Endothelial cell of umbilical vein (primary cell): Measurements from ENCODE around the gene GPD1. TPM values are rescaled to one million over a fixed set of nuclear protein-coding genes. Genes with fewer than 3 reads are reported as not detected.

Experiments used
- BruUV-seq: library from RNA; stranded (reverse); fragments of 400-500 nt; replicated peaks from 2 replicates; lab custom pipeline; 2021; lab: Mats Ljungman, UMichigan
- CTCF ChIA-PET: fragments of 300-600, 350-600 bp; sonication (Branson Sonifier 250); formaldehyde crosslinking; loops from one replicate; lab custom pipeline; 2021; ENCODE audit warnings: antibody characterized with exemption, inconsistent platforms; lab: Charles Lee
- POLR2A ChIA-PET: fragments of 300-600, 350-600 bp; sonication (Branson Sonifier 250); formaldehyde crosslinking; loops from one replicate; lab custom pipeline; 2021; ENCODE audit warnings: antibody characterized with exemption, inconsistent platforms; lab: Charles Lee
- DNase-seq: peaks from one replicate; pipeline ENCODE4 v3.0.0-alpha.2; 2011; ENCODE audit warnings: low read depth, low spot score
- FAIRE-seq: peaks from 2 replicates; lab custom pipeline; 2011; peaks lifted over from hg19 to GRCh38; lab: Jason Lieb, UNC
- H2AFZ ChIP-seq: 2 replicates; pipeline ENCODE4 v1.6.0; 2012; ENCODE audit warnings: low read depth, low read length, control low read depth, inconsistent platforms
- H3K27ac ChIP-seq: 2 replicates; pipeline ENCODE4 v1.5.1; 2011; ENCODE audit warnings: low read depth, mild to moderate bottlenecking, control low read depth, low read length, moderate library complexity; ENCODE audit not compliant: insufficient read depth
- H3K27me3 ChIP-seq, 2 experiments: 2 replicates each; pipeline versions ENCODE4 v1.6.0 to v1.6.1; 2011; ENCODE audit warnings: low read length in 2 of 2, mixed read lengths in 1 of 2; ENCODE audit not compliant: control insufficient read depth in 2 of 2, insufficient read depth in 2 of 2
- H3K36me3 ChIP-seq, 2 experiments: 2 replicates in 1 of 2; 3 replicates in 1 of 2; pipeline ENCODE4 v1.5.1; 2011; ENCODE audit warnings: low read length in 2 of 2, mild to moderate bottlenecking in 1 of 2, moderate library complexity in 1 of 2; ENCODE audit not compliant: control insufficient read depth in 2 of 2, insufficient read depth in 2 of 2; ENCODE audit errors: extremely low read depth in 1 of 2
- H3K4me1 ChIP-seq: 3 replicates; pipeline ENCODE4 v1.5.1; 2011; ENCODE audit warnings: mild to moderate bottlenecking, low read length; ENCODE audit not compliant: control insufficient read depth, insufficient read depth; ENCODE audit errors: extremely low read depth
- H3K4me2 ChIP-seq: 2 replicates; pipeline ENCODE4 v1.6.1; 2011; ENCODE audit warnings: low read length, control low read depth, mixed read lengths; ENCODE audit not compliant: insufficient read depth
- H3K4me3 ChIP-seq, 3 experiments: fragments of 200-600 bp in 1 of 3; sonication (generic), shearing (Covaris generic) in 1 of 3; replicated peaks in 1 of 3; 2 replicates each; pipeline ENCODE4 v1.5.1; 2011 to 2016; ENCODE audit warnings: control low read depth in 3 of 3, low read length in 3 of 3, mild to moderate bottlenecking in 2 of 3, inconsistent platforms in 1 of 3, low read depth in 1 of 3, moderate library complexity in 1 of 3; ENCODE audit not compliant: insufficient read depth in 1 of 3
- H3K79me2 ChIP-seq: 2 replicates; pipeline ENCODE4 v1.6.0; 2012; ENCODE audit warnings: low read length, inconsistent platforms; ENCODE audit not compliant: control insufficient read depth, insufficient read depth
- H3K9ac ChIP-seq: replicated peaks from 2 replicates; pipeline ENCODE3; 2011; ENCODE audit warnings: low read length, control low read depth; ENCODE audit not compliant: insufficient read depth; ENCODE audit errors: extremely low read depth
- H3K9me1 ChIP-seq: replicated peaks from 3 replicates; pipeline ENCODE4 v1.6.0; 2011; ENCODE audit warnings: mild to moderate bottlenecking, low read length; ENCODE audit not compliant: control insufficient read depth, insufficient read depth; ENCODE audit errors: extremely low read depth
- H3K9me3 ChIP-seq: replicated peaks from 2 replicates; pipeline ENCODE4 v1.5.1; 2012; ENCODE audit warnings: low read length, inconsistent platforms; ENCODE audit not compliant: control insufficient read depth, insufficient read depth
- H4K20me1 ChIP-seq: replicated peaks from 2 replicates; pipeline ENCODE3; 2011; ENCODE audit warnings: mild to moderate bottlenecking, low read length; ENCODE audit not compliant: control insufficient read depth, insufficient read depth; ENCODE audit errors: extremely low read depth
- CTCF ChIP-seq, 2 donors: IDR thresholded peaks; 1 replicate in 1 of 2; 2 replicates in 1 of 2; pipeline ENCODE4 v1.5.1; 2011; ENCODE audit warnings: low read length in 2 of 2, mild to moderate bottlenecking in 2 of 2, moderate library complexity in 2 of 2, control low read depth in 1 of 2, inconsistent platforms in 1 of 2, low read depth in 1 of 2; ENCODE audit not compliant: insufficient read depth in 1 of 2; ENCODE audit errors: extremely low read depth in 1 of 2
- EZH2 ChIP-seq: IDR thresholded peaks from 2 replicates; pipeline ENCODE4 v1.6.1; 2012; ENCODE audit warnings: borderline replicate concordance, low read depth, mild to moderate bottlenecking, moderate library complexity, low read length, inconsistent platforms; ENCODE audit not compliant: severe bottlenecking
- FOS ChIP-seq: IDR thresholded peaks from 2 replicates; pipeline ENCODE4 v1.6.1; 2011; ENCODE audit warnings: mild to moderate bottlenecking, low read length, moderate library complexity, borderline replicate concordance; ENCODE audit not compliant: insufficient read depth
- GATA2 ChIP-seq: IDR thresholded peaks from 2 replicates; pipeline ENCODE4 v1.7.0; 2011; ENCODE audit warnings: low read depth, mild to moderate bottlenecking, moderate library complexity, mixed read lengths, low read length; ENCODE audit not compliant: insufficient read length, insufficient read depth
- JUN ChIP-seq: IDR thresholded peaks from 2 replicates; pipeline ENCODE4 v1.6.1; 2011; ENCODE audit warnings: borderline replicate concordance, low read depth; ENCODE audit not compliant: insufficient read length, insufficient read depth
- MYC ChIP-seq: IDR thresholded peaks from one replicate; pipeline ENCODE4 v1.6.1; 2011; ENCODE audit warnings: mild to moderate bottlenecking, low read depth, low read length
- POLR2A ChIP-seq: IDR thresholded peaks from 2 replicates; pipeline ENCODE4 v1.6.1; 2012; ENCODE audit warnings: low read depth, mild to moderate bottlenecking, control low read depth, low read length
- POLR2AphosphoS5 ChIP-seq: IDR thresholded peaks from 2 replicates; pipeline ENCODE4 v1.6.1; 2012; ENCODE audit warnings: low read depth, mild to moderate bottlenecking, control low read depth, low read length, moderate library complexity; ENCODE audit not compliant: insufficient read depth
- dilution Hi-C: fragments of 300-500 bp; cut with MboI; formaldehyde crosslinking; loops from one replicate; pipeline ENCODE4 v1.15.0; 2019; ENCODE audit warnings: low sequenced_read_pairs; ENCODE audit not compliant: extremely low pct_ligation_motif_present
- intact Hi-C: fragments of 100-400 bp; cut with micrococcal nuclease; formaldehyde crosslinking; loops from one replicate; pipeline ENCODE4 v1.10.0; 2022
- polyA plus RNA-seq, 4 experiments: library from polyadenylated mRNA; depleted of rRNA in 3 of 4; stranded (reverse) in 3 of 4; unstranded in 1 of 4; fragments of >200 nt; gene quantifications; 2 replicates each; pipeline versions ENCODE4 v1.2.1 to v1.2.3, GENCODE V29; 2011 to 2012; ENCODE audit warnings: missing spikeins in 1 of 4
- total RNA-seq: library from RNA; stranded (reverse); gene quantifications from 2 replicates; pipeline ENCODE4 v1.2.3, GENCODE V29; 2021
- TF ChIP-seq, protein P1 (sequence below): IDR thresholded peaks from 2 replicates; pipeline ENCODE4 v1.6.1; 2011; ENCODE audit not compliant: insufficient read depth, insufficient read length

Gene GPD1
- total and polyA plus RNA-seq, 2 donors (not counting 3 experiments of a cell fraction or from before 2014, with no cell fraction given) = 0.07 TPM; not detected in 1

GRCh38 chr12:50088577-50089335 lies 15.1 kb upstream of the GPD1 start:
- ChIA-PET CTCF (interaction anchor here (0.8 to 5.6 kb wide), 17 partner anchors 8 to 226 kb away, joined by 3 to 89 read pairs (median 6); partner anchors contain the start of genes CERS5, COX14 and GPD1), POLR2A (interaction anchor here (1.0 kb wide), 1 partner anchor 78 kb away, joined by 3 read pairs; the partner anchor contains the start of gene CERS5)
- no TSS peak for BruUV-seq
- peak overlapping the region; percentile 56 for H3K4me2 ChIP-seq
- intact Hi-C loops = no loop called here
- no peaks in the 10 kb centered on the region for H3K9me1 ChIP-seq
- no peaks in the 10 kb centered on the region for H4K20me1 ChIP-seq
- H3K4me3 ChIP-seq = no peak overlapping the region
- H3K27ac ChIP-seq = peak overlapping the region; percentile 61
- H3K4me1 ChIP-seq = peaks cover 35% of the 10 kb centered on the region
- peaks cover 29 to 34% of the 10 kb centered on the region in 2 experiments for H3K36me3 ChIP-seq
- DNase-seq = peak; percentile 59
- no peak overlapping the region for H2AFZ ChIP-seq
- peaks cover 16% of the 10 kb centered on the region for H3K79me2 ChIP-seq
- TF ChIP-seq MYC (no peak), CTCF (IDR thresholded peaks at IDR 0.05; ENCODE audit: extremely low read depth in 1 of 2, insufficient read depth in 1 of 2, low read depth in 1 of 2, low read length in 2 of 2) (peak; percentile 74 to 77)
- FAIRE-seq = peak; percentile 53
- H3K9me3 ChIP-seq = no peaks in the 10 kb centered on the region
- H3K9ac ChIP-seq = peak overlapping the region; percentile 19
- dilution Hi-C loops = no loop called here
- H3K27me3 ChIP-seq = no peaks in the 10 kb centered on the region

DNA sequence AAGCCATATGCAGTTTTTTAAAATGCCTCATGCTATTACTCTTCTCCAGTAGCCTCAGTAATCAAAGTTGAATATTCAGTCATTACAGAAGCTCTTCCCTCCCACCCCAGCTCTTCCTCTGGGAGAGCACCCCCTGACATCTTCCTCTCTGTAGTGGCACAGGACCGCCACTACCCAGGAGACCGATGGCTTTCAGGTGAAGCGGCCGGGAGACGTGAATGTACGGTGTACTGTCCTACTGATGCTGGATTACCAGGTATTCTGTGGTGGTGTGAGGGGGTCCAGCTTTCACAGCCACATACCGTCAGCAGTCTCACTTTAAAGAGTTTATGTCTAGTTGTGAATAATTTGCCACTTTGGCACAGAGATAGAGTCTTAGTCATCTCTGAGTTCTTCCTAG lies 14.1 kb upstream of the GPD1 start:
- BruUV-seq = no TSS peak
- no peak for FAIRE-seq
- POLR2A ChIA-PET = interaction anchor here (0.6 kb wide), 1 partner anchor 11 kb away, joined by 5 read pairs; no protein-coding TSS in a partner anchor
- TF ChIP-seq MYC (no peak), JUN (no peak), CTCF (IDR thresholded peaks at IDR 0.05; ENCODE audit: extremely low read depth in 1 of 2, insufficient read depth in 1 of 2, low read depth in 1 of 2, low read length in 2 of 2) (no peak), FOS (no peak), EZH2 (no peak), GATA2 (no peak), POLR2AphosphoS5 (no peak), POLR2A (no peak)
- TF ChIP-seq, protein P1, sequence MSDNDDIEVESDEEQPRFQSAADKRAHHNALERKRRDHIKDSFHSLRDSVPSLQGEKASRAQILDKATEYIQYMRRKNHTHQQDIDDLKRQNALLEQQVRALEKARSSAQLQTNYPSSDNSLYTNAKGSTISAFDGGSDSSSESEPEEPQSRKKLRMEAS = no peak
- H3K4me3 ChIP-seq = no peak overlapping the region
- no peaks in the 10 kb centered on the region for H4K20me1 ChIP-seq
- no peaks in the 10 kb centered on the region for H3K27me3 ChIP-seq
- no peak overlapping the region for H3K4me2 ChIP-seq
- peaks cover 14% of the 10 kb centered on the region for H3K79me2 ChIP-seq
- intact Hi-C loops (no loop called here), dilution Hi-C loops (no loop called here)
- CTCF ChIA-PET = interaction anchor here (0.6 to 1.1 kb wide), 5 partner anchors 12 to 225 kb away, joined by 3 to 4 read pairs (median 3); partner anchors contain the start of gene COX14
- no peak for DNase-seq
- H3K27ac ChIP-seq = no peak overlapping the region
- no peak overlapping the region for H2AFZ ChIP-seq
- H3K36me3 ChIP-seq = peaks cover 35 to 39% of the 10 kb centered on the region in 2 experiments
- no peaks in the 10 kb centered on the region for H3K9me1 ChIP-seq
- H3K9ac ChIP-seq = no peak overlapping the region
- no peaks in the 10 kb centered on the region for H3K9me3 ChIP-seq
- peaks cover 29% of the 10 kb centered on the region for H3K4me1 ChIP-seq
